Subcutaneous adipose tissue (tissue), 4 donors: ENCODE results near the gene YPEL3. TPM values are rescaled to one million over a fixed set of nuclear protein-coding genes. Genes with fewer than 3 reads are reported as not detected.

Experiments
- total RNA-seq, 4 donors: library from RNA; depleted of rRNA; stranded (reverse); fragments of >200 nt; gene quantifications; one replicate each; pipeline ENCODE4 v1.1.0, GENCODE V29; 2016
- TF ChIP-seq, protein P1 (sequence below): fragments of 450-650 bp; IDR thresholded peaks from one replicate; pipeline ENCODE4 v1.5.1; 2016; ENCODE audit warnings: low read depth, mild to moderate bottlenecking, control low read depth, antibody characterized with exemption, moderate library complexity

Gene YPEL3
- total RNA-seq, 4 donors from 2014 or later, result 54.8 to 105 (median 96.5) TPM

DNA sequence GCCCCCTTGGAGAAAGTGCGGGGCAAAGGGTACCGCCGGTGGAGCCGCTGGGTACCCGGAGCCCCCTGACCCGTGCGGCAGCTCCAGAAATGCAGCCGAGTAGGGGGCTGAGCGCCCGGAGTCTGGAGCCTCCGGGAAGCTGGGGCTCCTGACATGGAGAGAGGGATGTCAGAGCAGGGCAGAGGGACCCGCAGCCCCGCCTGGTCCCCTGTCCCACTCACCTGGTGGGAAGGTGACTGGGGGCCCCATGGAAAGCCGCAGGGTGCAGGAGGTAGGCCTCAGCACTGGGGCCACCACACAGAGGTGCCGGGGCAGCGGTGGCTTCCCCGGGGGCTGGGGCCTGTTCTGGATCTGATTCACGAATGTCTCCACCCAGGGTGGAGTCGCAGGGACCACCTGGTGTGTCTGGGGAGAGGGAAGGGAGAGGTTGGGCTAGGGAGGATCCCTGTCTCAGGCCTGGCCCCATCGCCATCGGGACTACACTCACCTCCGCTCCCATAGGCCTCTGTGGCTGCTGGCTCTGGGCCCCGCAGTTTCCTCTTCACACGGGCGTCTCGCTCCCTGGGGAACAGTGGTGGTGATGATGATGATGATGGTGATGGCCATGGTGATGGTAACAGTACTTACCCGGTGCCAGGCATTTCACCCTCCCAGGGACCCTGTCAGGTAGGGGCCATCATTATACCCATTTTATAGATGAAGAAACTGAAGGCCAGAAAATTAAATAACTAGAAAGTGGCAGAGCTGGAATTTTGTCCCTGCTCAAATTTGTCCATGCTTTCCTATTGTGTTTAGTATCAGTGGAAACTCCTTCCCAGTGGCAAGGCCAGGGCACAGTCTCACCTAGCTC lies 9.5 kb downstream of the YPEL3 start:
- TF ChIP-seq, protein P1, sequence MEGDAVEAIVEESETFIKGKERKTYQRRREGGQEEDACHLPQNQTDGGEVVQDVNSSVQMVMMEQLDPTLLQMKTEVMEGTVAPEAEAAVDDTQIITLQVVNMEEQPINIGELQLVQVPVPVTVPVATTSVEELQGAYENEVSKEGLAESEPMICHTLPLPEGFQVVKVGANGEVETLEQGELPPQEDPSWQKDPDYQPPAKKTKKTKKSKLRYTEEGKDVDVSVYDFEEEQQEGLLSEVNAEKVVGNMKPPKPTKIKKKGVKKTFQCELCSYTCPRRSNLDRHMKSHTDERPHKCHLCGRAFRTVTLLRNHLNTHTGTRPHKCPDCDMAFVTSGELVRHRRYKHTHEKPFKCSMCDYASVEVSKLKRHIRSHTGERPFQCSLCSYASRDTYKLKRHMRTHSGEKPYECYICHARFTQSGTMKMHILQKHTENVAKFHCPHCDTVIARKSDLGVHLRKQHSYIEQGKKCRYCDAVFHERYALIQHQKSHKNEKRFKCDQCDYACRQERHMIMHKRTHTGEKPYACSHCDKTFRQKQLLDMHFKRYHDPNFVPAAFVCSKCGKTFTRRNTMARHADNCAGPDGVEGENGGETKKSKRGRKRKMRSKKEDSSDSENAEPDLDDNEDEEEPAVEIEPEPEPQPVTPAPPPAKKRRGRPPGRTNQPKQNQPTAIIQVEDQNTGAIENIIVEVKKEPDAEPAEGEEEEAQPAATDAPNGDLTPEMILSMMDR, result no peak

DNA sequence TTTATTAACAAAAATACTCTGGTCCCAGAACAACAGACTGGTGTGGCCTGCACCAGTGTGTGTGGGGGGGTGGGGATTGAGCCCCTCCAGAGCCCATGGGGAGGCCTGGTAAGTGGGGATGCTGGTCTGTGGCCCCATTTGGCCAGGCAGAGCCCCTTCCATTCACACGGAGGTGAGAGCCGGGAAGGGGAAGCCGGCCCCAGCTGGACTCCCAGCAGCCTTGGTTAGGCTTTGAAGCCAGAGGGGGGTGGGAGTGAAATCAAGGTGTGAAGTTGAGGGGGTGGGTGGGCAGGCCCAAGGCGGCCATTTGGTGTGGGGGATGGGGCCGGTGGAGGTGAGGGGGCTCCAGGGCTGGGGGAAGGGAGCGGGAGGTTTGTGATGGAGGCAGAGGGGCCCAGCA lies 10.2 kb downstream of the YPEL3 start:
- TF ChIP-seq, protein P1, result no peak

DNA sequence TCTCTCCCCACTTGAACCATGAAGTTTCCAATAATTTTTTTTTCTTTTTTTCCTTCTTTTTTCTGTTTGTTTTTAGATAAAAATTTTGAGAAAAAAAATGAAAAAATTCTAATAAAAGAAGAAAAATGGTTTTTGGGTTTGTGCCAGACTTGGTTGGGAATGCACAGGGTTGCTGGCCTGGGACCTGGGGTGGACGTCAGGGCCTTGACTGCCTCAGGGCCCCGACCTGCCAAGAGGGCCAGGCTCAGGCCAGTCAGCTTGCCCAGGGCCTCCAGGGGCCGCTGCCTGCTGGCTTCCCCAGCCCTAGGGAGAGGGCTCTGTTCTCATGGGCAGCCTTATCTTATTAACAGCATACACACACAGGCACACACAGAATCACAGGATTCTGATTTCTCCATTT lies 10.8 kb downstream of the YPEL3 start:
- TF ChIP-seq, protein P1, result no peak

DNA sequence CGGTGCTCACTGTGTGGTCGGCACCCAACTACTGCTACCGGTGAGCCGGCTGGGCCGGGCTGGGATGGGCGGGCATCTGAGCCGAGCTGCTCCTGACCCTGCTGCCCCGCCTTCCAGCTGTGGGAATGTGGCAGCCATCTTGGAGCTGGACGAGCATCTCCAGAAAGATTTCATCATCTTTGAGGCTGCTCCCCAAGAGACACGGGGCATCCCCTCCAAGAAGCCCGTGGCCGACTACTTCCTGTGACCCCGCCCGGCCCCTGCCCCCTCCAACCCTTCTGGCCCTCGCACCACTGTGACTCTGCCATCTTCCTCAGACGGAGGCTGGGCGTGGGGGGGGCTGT lies 11.2 kb downstream of the YPEL3 start:
- TF ChIP-seq, protein P1, result no peak

DNA sequence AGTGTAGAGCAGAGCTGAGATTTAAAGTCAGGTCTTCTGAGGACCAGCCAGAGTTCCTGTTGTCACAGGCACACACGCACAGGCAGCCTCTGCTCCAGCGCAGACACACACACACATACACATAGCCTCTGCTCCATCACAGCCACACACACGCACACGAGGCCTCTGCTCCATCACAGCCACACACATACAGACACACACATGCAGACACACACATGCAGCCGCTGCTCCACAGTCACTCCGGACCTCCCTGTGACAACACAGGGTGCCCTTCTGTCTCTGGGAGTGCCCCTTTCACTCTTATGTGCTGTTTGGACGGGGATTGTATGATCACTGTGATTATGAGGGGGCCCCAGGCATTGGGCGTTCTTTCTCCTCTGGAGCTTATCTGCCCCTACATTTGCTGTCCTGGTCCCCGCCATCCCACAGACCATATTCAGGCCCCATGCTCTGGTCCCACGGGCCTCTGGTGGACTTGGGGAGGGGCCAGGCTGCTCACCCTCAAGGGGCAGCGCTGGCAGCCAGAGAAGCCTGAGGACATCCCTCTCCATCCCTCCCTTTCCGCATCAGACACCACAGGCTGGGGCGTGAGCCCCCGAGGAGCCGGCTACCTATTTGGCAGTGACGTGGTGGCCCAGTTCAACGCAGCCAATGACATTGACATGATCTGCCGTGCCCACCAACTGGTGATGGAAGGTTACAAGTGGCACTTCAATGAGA lies 11.8 kb downstream of the YPEL3 start:
- TF ChIP-seq, protein P1, result no peak

DNA sequence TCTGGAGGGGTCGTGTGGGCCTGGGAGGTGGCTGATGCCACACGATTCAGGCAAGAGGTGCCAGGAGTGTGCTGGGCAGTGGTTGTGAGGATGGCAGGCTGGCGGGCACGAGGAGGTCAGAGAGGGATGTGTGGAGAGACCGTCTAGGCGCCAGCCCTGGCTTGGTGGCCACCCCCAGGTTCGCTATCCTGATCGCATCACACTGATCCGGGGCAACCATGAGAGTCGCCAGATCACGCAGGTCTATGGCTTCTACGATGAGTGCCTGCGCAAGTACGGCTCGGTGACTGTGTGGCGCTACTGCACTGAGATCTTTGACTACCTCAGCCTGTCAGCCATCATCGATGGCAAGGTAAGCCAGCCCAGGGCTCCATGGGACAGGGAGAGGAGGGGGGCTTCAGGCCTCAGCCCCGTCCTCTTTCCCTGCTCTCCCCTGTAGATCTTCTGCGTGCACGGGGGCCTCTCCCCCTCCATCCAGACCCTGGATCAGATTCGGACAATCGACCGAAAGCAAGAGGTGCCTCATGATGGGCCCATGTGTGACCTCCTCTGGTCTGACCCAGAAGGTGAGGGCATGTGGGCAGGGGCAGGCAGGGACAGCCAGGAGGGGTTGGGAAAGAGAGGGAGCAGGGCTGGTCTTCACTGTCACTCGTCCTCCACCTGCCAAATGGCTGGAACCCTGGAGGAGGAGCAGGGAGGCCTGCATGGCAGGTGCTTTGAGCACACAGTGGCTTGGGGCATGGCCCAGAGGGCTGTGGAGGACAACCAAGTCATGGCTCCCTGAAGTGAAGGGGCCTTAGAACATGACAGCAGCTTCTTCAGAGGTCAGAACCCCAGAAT lies 12.6 kb downstream of the YPEL3 start:
- TF ChIP-seq, protein P1, result no peak
